ENCODE measurements around the gene CAPNS2. TPM values are rescaled to one million over a fixed set of nuclear protein-coding genes. Genes with fewer than 3 reads are reported as not detected.
"Not testable (repeated sequence)": the region's sequence is repeated elsewhere in the genome, so short reads cannot be mapped to it uniquely, and the experiment has no call there.

CAPNS2 gene
- total RNA-seq, 5 donors from 2014 or later (not counting 1 experiment from before 2014, with no cell fraction given), result not detected

- POLR2A ChIA-PET, result no interaction called here
These were observed 48.6 kb downstream of the CAPNS2 start for GRCh38 chr16:55615071-55615470.

GRCh38 chr16:55615670-55616069 is 49.2 kb downstream of the CAPNS2 start:
- H3K27me3 Mint-ChIP-seq, result peaks cover 13 to 27% of the 10 kb centered on the region in 2 donors
- H3K27ac ChIP-seq (ENCODE audit: low read length); H3K9me3 ChIP-seq; ATAC-seq (replicated peaks in 1 of 4); H3K27ac Mint-ChIP-seq; H3K9me3 Mint-ChIP-seq; H3K4me1 Mint-ChIP-seq; POLR2A ChIA-PET; H3K36me3 ChIP-seq (ENCODE audit: control insufficient read depth in 2 of 2, extremely low read depth in 1 of 2, insufficient read depth in 1 of 2, low read length in 1 of 2); H3K27me3 ChIP-seq (replicated peaks in 1 of 2; ENCODE audit: control insufficient read depth in 2 of 2, extremely low read depth in 1 of 2, insufficient read depth in 2 of 2, low read length in 1 of 2); H3K36me3 Mint-ChIP-seq; DNase-seq; CTCF ChIA-PET; H3K4me1 ChIP-seq (ENCODE audit: control insufficient read depth in 1 of 2, extremely low read depth in 1 of 2, insufficient read depth in 2 of 2, low read length in 2 of 2); H3K4me3 ChIP-seq (ENCODE audit: control insufficient read depth in 1 of 2, extremely low read depth in 1 of 2, low read length in 1 of 2); H3K4me3 Mint-ChIP-seq: not testable (repeated sequence)
- WGBS (ENCODE audit: insufficient coverage), result 59% methylated on average over 7 of the region's 11 CpGs

More at GRCh38 chr16:55615071-55615470, 48.6 kb downstream of the CAPNS2 start:
- H3K27me3 ChIP-seq (replicated peaks in 1 of 2; ENCODE audit: control insufficient read depth in 2 of 2, extremely low read depth in 1 of 2, insufficient read depth in 2 of 2, low read length in 1 of 2), result peaks cover 0 to 7% of the 10 kb centered on the region in 2 experiments
- no peak overlapping the region for H3K27ac ChIP-seq (ENCODE audit: low read length)
- H3K36me3 Mint-ChIP-seq, result no peaks in the 10 kb centered on the region
- H3K9me3 ChIP-seq, result no peaks in the 10 kb centered on the region
- no peak overlapping the region for H3K4me3 ChIP-seq (ENCODE audit: control insufficient read depth in 1 of 2, extremely low read depth in 1 of 2, low read length in 1 of 2)
- peaks cover 0 to 5% (median 0%) of the 10 kb centered on the region in 3 donors for H3K9me3 Mint-ChIP-seq
- no peaks in the 10 kb centered on the region for H3K4me1 ChIP-seq (ENCODE audit: control insufficient read depth in 1 of 2, extremely low read depth in 1 of 2, insufficient read depth in 2 of 2, low read length in 2 of 2)
- H3K4me3 Mint-ChIP-seq, result no peak overlapping the region
- no peak for ATAC-seq (replicated peaks in 1 of 4)
- WGBS (ENCODE audit: insufficient coverage), result 83% methylated on average over 1 of the region's 3 CpGs
- CTCF ChIA-PET, result no interaction called here
- H3K36me3 ChIP-seq (ENCODE audit: control insufficient read depth in 2 of 2, extremely low read depth in 1 of 2, insufficient read depth in 1 of 2, low read length in 1 of 2), result no peaks in the 10 kb centered on the region
- H3K27ac Mint-ChIP-seq, result no peak overlapping the region
- H3K27me3 Mint-ChIP-seq, result peaks cover 14 to 33% of the 10 kb centered on the region in 2 donors
- no peaks in the 10 kb centered on the region for H3K4me1 Mint-ChIP-seq
- DNase-seq, result no peak

Other genes starting within 250 kb of the CAPNS2 start
- not detected for gene IRX6, start 242.5 kb upstream of the CAPNS2 start, total RNA-seq
- gene MMP2, start 87.5 kb upstream of the CAPNS2 start, total RNA-seq, result 1 to 10 TPM in 3 of 5 donors, under 1 TPM in 1, not detected in 1; 0.44 to 2.4 (median 1.8) TPM
- 1 to 10 TPM in 1 of 5 donors, under 1 TPM in 4; 0.25 to 1.1 (median 0.79) TPM for gene LPCAT2, start 57.6 kb upstream of the CAPNS2 start, total RNA-seq
- not detected for gene SLC6A2, start 89.3 kb downstream of the CAPNS2 start, total RNA-seq

Data from T-cell (primary cell).